Omental fat pad (tissue), 4 donors: ENCODE data around the gene TBC1D32. TPM values are rescaled to one million over a fixed set of nuclear protein-coding genes. Genes with fewer than 3 reads are reported as not detected.
A peak's percentile ranks its signal among the peaks of the same experiment; 100 is the strongest.
"Not testable (repeated sequence)": the region's sequence is repeated elsewhere in the genome, so short reads cannot be mapped to it uniquely, and the experiment has no call there.

ENCODE experiments used
- ATAC-seq: fragments of 150-250 bp; one replicate; pipeline ENCODE4 v1.9.1; 2016; ENCODE audit warnings: mild to moderate bottlenecking, moderate library complexity; ENCODE audit not compliant: low FRiP score
- DNase-seq: peaks from one replicate; pipeline ENCODE4 v3.0.0-alpha.2; 2019; ENCODE audit warnings: low spot score
- CTCF ChIP-seq, 3 donors: fragments of 450-650 bp; IDR thresholded peaks; one replicate each; pipeline ENCODE4 v1.5.1; 2016 to 2017; ENCODE audit warnings: antibody characterized with exemption in 3 of 3, mild to moderate bottlenecking in 3 of 3, moderate library complexity in 2 of 3
- total RNA-seq, 4 donors: library from RNA; depleted of rRNA; stranded (reverse); fragments of >200 nt; gene quantifications; one replicate each; pipeline ENCODE4 v1.1.0, GENCODE V29; 2016

TBC1D32 gene
- total RNA-seq, 4 donors from 2014 or later, result 4.6 to 11.4 (median 7.4) TPM

GRCh38 chr6:121223212-121223611 is 111.1 kb downstream of the TBC1D32 start:
- ATAC-seq, result no peak
- no peak for DNase-seq
- TF ChIP-seq CTCF (IDR thresholded peaks at IDR 0.05), result no peak

GRCh38 chr6:121222656-121223055 is 111.6 kb downstream of the TBC1D32 start:
- no peak for TF ChIP-seq CTCF (IDR thresholded peaks at IDR 0.05)
- ATAC-seq, result no peak
- DNase-seq, result no peak

- no peak for ATAC-seq
- no peak for TF ChIP-seq CTCF (IDR thresholded peaks at IDR 0.05)
- no peak for DNase-seq
Measured at GRCh38 chr6:121216928-121217327, 117.4 kb downstream of the TBC1D32 start.

GRCh38 chr6:121213341-121213740 is 120.9 kb downstream of the TBC1D32 start:
- ATAC-seq, result not testable (repeated sequence)

GRCh38 chr6:121210943-121211342 is 123.3 kb downstream of the TBC1D32 start:
- no peak for TF ChIP-seq CTCF (IDR thresholded peaks at IDR 0.05)
- ATAC-seq (no peak), DNase-seq (no peak)

More at GRCh38 chr6:121213341-121213740, 120.9 kb downstream of the TBC1D32 start:
- DNase-seq, result not testable (repeated sequence)

- TF ChIP-seq CTCF (IDR thresholded peaks at IDR 0.05), result no peak
- no peak for DNase-seq
- no peak for ATAC-seq
Measured at GRCh38 chr6:121205569-121205968, 128.7 kb downstream of the TBC1D32 start.

GRCh38 chr6:121201105-121201504 is 133.2 kb downstream of the TBC1D32 start:
- ATAC-seq (peak; percentile 77), DNase-seq (no peak)
- TF ChIP-seq CTCF (IDR thresholded peaks at IDR 0.05), result no peak

- DNase-seq, ATAC-seq: not testable (repeated sequence)
Measured at GRCh38 chr6:121196042-121196441, 138.2 kb downstream of the TBC1D32 start.
